HG03135 (cell line): Measurements from ENCODE around the gene C4B.
"Not testable (repeated sequence)": the region's sequence is repeated elsewhere in the genome, so short reads cannot be mapped to it uniquely, and the experiment has no call there.

Experiments
- ATAC-seq: cut with Tn5 transposase; IDR thresholded peaks from one replicate; pipeline ENCODE4 v1.9.1; 2021; ENCODE audit warnings: mild to moderate bottlenecking, moderate library complexity; ENCODE audit not compliant: unreplicated experiment

Gene C4B

DNA sequence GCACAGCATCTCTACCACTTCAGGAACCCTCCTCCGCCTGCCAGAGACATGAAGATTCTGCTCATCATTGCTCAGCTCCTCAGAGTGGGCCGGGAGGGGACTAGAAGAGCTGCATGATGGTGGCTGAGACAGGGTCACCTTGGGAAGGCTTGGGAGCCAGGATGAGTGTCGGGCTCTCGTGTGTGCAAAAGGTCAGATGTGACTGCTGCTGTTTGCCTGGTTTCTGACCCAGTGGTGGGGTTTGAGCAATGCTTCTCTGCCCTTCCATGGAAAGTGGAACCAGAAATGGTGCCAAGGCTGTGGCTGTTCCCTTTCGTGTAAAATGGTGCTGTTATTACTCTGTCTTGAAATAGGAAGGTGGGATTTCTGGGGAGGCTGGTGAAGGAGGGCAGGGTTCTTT, 33.6 kb upstream of the C4B start:
- not testable (repeated sequence) for ATAC-seq

DNA sequence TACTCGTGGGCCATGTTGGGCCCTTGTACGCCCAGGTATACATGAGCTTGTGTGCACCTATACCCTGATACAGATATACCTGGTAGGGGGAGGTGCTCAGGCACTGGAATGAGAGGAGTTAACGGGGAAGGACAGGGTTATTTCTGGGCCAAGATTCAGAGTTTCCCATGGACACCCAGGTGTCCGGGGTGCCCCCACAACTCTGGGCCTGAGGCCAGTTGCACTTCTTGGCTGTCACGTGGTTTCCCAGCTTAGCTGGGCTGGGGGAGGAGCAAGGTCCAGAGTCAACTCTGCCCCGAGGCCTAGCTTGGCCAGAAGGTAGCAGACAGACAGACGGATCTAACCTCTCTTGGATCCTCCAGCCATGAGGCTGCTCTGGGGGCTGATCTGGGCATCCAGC, 32.9 kb upstream of the C4B start, which contains the start of gene C4A:
TSS of gene C4A (plus strand) at position 314 of the 400 bp plus-strand sequence. CDS start at position 365, 51 bp downstream.
- not testable (repeated sequence) for ATAC-seq

DNA sequence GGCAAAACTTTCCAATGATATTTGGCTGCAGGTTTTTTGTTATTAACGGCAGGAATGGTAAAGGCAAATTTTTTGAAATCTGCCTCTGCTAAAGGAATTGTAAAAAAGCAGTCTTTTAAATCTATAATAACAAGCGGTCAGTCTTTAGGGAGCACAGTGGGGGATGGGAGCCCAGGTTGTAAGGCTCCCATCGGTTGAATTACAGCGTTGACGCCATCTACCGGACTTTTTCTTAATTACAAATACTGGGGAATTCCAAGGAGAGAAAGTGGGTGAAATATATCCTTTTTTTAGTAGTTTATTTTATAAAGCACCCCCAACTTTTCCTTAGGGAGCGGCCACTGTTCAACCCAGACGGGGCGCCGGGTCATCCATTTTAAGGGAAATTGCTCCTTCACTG, 25.2 kb upstream of the C4B start:
- not testable (repeated sequence) for ATAC-seq

DNA sequence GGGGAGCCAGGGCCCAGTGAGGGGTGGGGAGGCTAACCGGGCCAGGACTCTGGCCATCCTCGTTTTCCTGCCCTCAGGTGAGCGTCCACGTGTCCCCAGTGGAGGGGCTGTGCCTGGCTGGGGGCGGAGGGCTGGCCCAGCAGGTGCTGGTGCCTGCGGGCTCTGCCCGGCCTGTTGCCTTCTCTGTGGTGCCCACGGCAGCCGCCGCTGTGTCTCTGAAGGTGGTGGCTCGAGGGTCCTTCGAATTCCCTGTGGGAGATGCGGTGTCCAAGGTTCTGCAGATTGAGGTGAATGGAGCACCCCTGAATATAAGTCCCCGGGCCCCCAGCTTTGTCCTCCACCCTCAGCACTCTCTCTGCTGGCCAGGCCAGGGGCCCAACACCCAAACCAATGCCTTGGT, 20.2 kb upstream of the C4B start:
- not testable (repeated sequence) for ATAC-seq

DNA sequence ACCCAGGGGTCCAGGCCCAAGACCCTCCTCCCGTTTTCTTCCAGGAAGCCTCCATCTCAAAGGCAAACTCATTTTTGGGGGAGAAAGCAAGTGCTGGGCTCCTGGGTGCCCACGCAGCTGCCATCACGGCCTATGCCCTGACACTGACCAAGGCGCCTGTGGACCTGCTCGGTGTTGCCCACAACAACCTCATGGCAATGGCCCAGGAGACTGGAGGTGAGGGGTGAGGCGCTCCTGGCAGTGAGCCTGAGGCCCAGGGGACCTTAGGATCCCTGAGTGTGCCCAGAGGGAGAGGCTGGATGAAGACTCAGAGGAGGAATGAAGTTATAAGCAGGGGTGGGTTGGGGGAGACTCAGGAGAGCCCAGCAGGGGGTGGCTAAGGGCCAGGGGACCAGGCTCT, 18.2 kb upstream of the C4B start:
- ATAC-seq, result not testable (repeated sequence)

DNA sequence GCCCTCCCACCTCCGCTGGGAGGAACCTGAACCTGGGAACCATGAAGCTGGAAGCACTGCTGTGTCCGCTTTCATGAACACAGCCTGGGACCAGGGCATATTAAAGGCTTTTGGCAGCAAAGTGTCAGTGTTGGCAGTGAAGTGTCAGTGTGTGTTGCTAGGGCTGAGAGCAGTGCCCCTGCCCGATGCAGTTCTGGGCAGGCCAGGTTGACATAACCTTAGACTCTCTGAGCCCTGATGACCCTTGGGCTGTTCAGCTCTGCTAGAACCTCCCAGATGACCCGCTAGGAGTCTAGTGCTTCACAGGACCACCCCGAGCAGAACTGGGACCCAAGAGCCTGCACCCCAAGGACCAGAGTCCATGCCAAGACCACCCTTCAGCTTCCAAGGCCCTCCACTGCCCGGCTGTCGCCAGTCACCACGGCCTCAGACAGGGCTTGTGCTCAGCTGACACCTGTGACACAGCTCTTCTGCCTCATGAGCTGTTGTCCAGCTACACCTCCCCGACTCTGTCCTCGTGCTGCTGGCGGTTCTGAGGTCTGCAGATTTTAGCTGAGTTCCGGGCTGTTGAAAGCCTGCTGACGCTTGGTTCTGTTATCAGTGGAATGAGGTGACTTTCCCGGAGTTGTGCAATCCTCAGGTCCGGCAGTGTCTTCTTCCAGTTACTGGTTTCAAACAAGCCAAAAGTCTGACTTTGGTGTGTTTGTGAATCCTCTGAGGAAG, 11.9 kb upstream of the C4B start:
- ATAC-seq, result not testable (repeated sequence)

DNA sequence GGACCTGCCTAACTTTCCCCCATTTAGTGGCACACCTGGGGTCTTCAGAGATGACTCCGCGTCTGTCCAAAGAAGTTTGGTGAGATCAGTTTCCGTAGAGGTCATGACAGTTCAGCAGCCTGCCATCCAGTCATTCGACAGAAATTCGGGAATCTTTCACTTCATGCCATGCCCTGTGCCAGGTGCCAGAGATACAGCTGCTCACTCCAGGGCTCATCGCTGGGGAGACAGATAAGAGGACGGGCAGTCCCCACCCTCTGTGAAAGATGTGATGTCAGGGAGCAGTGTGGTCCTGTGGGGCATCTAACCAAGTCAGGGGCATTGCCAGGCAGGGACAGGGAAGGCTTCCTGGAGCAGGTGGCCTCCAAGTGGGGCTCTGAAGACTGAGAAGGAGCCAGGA, 11.3 kb upstream of the C4B start:
- ATAC-seq, result not testable (repeated sequence)

DNA sequence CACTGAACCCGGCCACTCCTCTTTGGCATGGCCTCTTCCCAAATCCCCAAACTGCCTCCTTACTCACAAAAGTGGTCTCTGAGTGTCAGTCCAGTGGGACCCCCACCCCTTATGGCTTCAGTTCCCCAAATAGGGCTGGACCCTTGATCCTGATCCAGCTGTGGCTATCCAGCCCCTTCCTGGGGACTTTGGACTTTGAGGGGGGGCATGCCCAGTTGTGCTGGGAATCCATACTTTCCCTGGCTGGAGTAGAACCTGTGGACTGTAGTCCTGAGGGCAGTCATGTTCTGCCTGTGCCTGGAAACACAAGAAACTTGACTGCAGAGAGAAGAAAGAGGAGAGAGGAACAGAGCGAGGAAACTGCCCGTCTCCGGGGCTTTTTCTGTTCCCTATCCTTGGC, 10.2 kb upstream of the C4B start:
- ATAC-seq, result not testable (repeated sequence)

DNA sequence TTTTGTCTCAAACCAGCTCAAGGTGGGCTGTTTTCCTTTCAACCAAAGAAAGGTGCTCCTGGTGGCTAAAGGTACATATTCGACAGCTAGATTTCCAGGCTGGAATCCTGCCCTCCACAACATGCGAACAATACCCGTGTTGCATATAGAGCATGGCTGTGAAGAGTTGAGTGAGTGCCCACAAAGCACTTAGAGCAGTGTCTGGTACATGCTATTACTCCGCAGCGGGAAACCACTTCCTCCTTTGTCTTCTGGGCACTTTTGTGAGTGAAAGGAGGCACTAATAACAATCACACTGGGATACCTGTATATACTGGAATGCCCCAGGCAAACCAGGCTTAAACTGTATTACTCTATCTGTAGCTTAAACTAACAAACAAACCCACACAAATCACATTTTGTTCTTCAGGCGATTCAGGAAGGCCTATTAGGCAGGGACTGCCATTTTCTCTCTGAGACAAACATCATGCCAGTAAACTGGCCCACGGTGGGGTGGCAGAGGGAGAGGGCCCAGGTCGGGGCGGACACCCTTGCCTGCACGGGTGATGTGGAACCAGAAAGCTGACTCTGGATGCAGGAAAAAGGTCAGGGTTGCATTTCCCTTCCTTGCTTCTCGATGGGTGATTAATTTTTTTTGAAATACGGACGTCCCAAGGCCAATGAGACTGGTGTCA, 9.6 kb upstream of the C4B start:
- not testable (repeated sequence) for ATAC-seq

DNA sequence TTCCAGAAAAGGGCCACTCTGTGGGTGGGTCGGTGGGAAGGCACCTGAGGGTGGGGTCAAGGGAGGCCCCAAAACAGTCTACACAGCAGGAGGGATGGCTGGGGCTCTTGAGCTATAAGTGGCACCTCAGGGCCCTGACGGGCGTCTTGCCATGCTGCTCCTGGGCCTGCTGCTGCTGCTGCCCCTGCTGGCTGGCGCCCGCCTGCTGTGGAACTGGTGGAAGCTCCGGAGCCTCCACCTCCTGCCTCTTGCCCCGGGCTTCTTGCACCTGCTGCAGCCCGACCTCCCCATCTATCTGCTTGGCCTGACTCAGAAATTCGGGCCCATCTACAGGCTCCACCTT, 9.1 kb upstream of the C4B start:
- not testable (repeated sequence) for ATAC-seq

DNA sequence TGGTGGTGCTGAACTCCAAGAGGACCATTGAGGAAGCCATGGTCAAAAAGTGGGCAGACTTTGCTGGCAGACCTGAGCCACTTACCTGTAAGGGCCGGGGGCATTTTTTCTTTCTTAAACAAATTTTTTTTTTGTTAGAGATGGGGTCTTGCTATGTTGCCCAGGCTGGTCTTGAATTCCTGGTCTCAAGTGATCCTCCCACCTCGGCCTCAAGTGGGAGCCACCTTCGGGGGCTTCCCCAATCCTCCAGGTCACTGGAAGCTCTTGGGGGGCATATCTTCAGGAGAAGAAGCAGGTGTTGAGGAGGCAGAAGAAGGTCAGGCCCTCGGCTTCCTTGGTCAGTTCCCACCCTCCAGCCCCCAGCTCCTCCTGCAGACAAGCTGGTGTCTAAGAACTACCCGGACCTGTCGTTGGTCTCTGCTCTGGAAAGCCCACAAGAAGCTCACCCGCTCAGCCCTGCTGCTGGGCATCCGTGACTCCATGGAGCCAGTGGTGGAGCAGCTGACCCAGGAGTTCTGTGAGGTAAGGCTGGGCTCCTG, 8.5 kb upstream of the C4B start:
- not testable (repeated sequence) for ATAC-seq

DNA sequence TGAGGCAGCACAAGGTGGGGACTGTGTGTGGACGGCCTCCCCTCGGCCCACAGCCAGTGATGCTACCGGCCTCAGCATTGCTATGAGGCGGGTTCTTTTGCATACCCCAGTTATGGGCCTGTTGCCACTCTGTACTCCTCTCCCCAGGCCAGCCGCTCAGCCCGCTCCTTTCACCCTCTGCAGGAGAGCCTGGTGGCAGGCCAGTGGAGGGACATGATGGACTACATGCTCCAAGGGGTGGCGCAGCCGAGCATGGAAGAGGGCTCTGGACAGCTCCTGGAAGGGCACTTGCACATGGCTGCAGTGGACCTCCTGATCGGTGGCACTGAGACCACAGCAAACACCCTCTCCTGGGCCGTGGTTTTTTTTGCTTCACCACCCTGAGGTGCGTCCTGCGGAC, 7.5 kb upstream of the C4B start:
- ATAC-seq, result not testable (repeated sequence)

DNA sequence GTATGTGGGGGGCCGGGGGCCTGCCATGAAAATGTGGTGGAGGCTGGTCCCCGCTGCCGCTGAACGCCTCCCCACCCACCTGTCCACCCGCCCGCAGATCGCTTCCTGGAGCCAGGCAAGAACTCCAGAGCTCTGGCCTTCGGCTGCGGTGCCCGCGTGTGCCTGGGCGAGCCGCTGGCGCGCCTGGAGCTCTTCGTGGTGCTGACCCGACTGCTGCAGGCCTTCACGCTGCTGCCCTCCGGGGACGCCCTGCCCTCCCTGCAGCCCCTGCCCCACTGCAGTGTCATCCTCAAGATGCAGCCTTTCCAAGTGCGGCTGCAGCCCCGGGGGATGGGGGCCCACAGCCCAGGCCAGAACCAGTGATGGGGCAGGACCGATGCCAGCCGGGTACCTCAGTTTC, 6.6 kb upstream of the C4B start:
- ATAC-seq, result not testable (repeated sequence)

DNA sequence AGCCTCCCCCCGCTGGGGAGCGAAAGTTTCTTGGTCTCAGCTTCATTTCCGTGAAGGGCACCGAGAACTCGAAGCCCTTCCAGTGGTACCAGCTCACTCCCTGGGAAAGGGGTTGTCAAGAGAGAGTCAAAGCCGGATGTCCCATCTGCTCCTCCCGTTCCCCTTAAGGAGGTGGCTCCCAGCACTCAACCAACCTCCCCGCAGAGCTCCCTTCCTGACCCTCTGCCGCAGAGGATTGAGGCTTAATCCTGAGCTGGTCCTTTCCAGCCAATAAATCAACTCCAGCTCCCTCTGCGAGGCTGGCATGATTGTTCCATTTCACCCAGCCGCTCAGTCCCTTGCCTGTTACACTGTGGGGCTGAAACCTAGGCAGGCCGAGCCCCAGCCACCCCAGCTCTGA, 6.0 kb upstream of the C4B start:
- not testable (repeated sequence) for ATAC-seq

DNA sequence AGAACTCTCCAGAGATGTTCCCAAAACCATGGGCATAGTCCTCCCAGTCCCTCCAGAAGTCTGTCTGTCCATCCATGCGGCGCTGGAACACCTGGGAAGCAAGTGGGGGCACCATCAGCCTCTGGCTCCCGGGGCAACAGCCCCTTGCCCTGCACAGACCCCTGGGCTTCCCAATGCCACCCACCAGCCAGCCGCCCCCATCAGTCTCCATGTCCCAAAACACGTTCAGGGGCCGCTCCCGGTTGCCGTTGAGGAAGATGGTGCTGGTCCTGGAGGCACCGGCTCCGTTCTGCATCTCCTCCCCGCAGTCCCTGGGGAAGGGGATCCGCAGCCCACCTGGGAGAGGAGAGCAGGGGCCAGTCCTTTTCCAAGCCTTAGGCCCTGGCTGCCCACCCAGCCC, 5.1 kb upstream of the C4B start:
- ATAC-seq, result not testable (repeated sequence)

DNA sequence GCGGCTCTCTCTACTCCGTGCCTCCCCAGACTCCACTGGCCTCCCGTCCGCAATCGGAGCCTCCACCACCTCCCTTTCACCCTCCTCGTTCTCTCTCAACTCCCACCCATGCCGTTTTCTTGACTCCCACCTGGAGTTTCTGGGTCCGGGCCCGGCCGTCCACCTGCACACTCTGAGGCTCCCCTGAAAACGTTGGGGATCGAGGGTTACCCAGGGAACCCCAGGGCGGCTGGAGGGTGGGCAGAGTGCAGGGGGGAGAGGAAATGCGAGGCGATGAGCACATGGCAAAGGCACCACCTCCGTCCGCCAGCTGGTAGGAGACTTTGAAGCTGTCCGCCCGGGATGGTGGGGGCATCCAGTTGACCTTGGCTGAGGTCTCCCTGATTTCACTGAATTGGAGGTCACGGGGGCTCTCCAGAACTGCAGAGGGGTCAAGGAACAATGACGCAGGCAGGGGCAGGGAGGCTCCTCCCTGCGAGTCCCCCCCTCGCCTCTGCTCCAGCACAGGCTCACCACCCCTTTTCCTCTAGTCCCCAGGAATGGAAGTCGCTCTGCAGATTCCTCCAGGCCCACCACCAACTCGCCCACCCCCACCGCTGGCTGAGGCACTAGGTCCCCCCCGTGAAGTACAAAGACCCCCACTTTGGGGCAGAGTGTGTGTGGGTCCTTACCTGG, 3.6 kb upstream of the C4B start:
- ATAC-seq, result not testable (repeated sequence)

DNA sequence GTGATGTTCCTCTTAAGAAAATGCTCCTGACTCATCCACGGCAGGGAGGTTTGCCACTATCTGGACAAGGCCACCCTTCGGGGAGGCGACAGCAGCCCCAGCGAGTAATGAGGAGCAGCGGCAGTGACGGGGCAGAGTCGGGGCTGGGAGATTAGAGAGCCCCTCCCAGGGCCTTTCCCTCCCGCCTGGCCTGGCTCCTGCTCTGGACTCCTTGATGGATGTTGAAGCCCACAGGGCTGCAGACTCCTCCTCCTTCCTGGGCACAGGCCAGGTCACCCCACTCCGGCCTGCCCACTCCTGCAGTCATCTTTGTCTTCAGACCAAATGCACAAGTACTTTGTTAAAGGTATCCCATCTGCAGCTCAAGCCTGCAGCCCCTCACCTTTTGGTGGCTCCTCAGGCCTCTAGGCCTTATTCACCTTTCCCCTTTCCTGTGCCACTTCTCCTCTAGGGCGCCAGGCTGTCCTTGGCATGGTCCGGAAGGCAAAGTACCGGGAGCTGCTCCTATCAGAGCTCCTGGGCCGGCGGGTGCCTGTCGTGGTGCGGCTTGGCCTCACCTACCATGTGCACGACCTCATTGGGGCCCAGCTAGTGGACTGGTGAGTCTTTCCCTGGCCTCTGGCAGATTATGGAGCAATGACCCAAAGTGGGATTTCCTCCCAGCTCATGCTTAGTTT, 1.5 kb upstream of the C4B start:
- not testable (repeated sequence) for ATAC-seq

DNA sequence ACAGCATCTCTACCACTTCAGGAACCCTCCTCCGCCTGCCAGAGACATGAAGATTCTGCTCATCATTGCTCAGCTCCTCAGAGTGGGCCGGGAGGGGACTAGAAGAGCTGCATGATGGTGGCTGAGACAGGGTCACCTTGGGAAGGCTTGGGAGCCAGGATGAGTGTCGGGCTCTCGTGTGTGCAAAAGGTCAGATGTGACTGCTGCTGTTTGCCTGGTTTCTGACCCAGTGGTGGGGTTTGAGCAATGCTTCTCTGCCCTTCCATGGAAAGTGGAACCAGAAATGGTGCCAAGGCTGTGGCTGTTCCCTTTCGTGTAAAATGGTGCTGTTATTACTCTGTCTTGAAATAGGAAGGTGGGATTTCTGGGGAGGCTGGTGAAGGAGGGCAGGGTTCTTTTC, 857 bp upstream of the C4B start:
- ATAC-seq, result not testable (repeated sequence)

DNA sequence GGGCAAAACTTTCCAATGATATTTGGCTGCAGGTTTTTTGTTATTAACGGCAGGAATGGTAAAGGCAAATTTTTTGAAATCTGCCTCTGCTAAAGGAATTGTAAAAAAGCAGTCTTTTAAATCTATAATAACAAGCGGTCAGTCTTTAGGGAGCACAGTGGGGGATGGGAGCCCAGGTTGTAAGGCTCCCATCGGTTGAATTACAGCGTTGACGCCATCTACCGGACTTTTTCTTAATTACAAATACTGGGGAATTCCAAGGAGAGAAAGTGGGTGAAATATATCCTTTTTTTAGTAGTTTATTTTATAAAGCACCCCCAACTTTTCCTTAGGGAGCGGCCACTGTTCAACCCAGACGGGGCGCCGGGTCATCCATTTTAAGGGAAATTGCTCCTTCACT, 7.5 kb downstream of the C4B start:
- ATAC-seq, result not testable (repeated sequence)

DNA sequence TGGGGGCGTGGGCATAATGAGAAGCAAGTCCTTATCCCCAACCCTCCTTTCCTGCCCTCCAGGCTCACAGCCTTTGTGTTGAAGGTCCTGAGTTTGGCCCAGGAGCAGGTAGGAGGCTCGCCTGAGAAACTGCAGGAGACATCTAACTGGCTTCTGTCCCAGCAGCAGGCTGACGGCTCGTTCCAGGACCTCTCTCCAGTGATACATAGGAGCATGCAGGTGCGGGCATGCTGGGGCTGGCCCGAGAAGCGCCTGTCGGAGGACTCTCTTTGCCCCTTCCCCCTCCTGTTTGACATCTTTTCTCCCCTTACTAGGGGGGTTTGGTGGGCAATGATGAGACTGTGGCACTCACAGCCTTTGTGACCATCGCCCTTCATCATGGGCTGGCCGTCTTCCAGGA, 14.0 kb downstream of the C4B start:
- ATAC-seq, result not testable (repeated sequence)

DNA sequence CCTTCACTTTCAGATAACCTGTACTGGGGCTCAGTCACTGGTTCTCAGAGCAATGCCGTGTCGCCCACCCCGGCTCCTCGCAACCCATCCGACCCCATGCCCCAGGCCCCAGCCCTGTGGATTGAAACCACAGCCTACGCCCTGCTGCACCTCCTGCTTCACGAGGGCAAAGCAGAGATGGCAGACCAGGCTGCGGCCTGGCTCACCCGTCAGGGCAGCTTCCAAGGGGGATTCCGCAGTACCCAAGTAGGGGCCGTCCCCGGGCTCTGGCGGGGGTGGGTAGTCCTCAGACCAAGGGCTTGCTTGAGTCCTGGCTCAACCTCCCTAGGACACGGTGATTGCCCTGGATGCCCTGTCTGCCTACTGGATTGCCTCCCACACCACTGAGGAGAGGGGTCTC, 15.0 kb downstream of the C4B start:
- not testable (repeated sequence) for ATAC-seq
